A673 (cell line): ENCODE measurements around the gene MVP. TPM values are rescaled to one million over a fixed set of nuclear protein-coding genes. Genes with fewer than 3 reads are reported as not detected.

Source experiments
- BruUV-seq: library from RNA; stranded (reverse); fragments of 400-500 nt; replicated peaks from 2 replicates; lab custom pipeline; 2021; lab: Mats Ljungman, UMichigan
- CTCF ChIA-PET: fragments of 300-600 bp; sonication (Branson Sonifier 250); formaldehyde crosslinking; loops from one replicate; lab custom pipeline; 2022; ENCODE audit warnings: antibody characterized with exemption; lab: Charles Lee
- POLR2A ChIA-PET: fragments of 300-600 bp; sonication (Branson Sonifier 250); formaldehyde crosslinking; loops from one replicate; lab custom pipeline; 2022; ENCODE audit warnings: antibody characterized with exemption; ENCODE audit not compliant: low non-redundant PET; lab: Charles Lee
- DNase-seq: peaks from one replicate; pipeline ENCODE4 v3.0.0-alpha.2; 2015; ENCODE audit warnings: low spot score
- H3K27ac ChIP-seq: fragments of 200-600 bp; sonication (generic); 2 replicates; pipeline ENCODE4 v1.5.1; 2016; ENCODE audit warnings: mixed run types, low read depth, mild to moderate bottlenecking, mixed read lengths, antibody characterized with exemption, low read length; ENCODE audit not compliant: poor library complexity, severe bottlenecking
- H3K27me3 ChIP-seq: fragments of 200-600 bp; sonication (generic); replicated peaks from 2 replicates; pipeline ENCODE4 v1.6.1; 2017; ENCODE audit warnings: mixed run types, low read depth, mild to moderate bottlenecking, mixed read lengths, antibody characterized with exemption, low read length; ENCODE audit not compliant: insufficient read depth, poor library complexity
- H3K36me3 ChIP-seq: fragments of 200-600 bp; sonication (generic); 2 replicates; pipeline ENCODE4 v1.6.1; 2016; ENCODE audit warnings: mixed run types, mild to moderate bottlenecking, mixed read lengths, antibody characterized with exemption, low read length; ENCODE audit not compliant: insufficient read depth, poor library complexity, severe bottlenecking
- H3K4me1 ChIP-seq: fragments of 200-600 bp; sonication (generic); 2 replicates; pipeline ENCODE4 v1.6.1; 2017; ENCODE audit warnings: mixed run types, mild to moderate bottlenecking, mixed read lengths, antibody characterized with exemption, low read length; ENCODE audit not compliant: insufficient read depth, poor library complexity, severe bottlenecking
- H3K4me3 ChIP-seq: fragments of 200-600 bp; sonication (generic); 2 replicates; pipeline ENCODE4 v1.5.1; 2016; ENCODE audit warnings: low read depth, mixed run types, mild to moderate bottlenecking, mixed read lengths, low read length; ENCODE audit not compliant: poor library complexity, severe bottlenecking
- H3K9me3 ChIP-seq: fragments of 200-600 bp; sonication (generic); 2 replicates; pipeline ENCODE4 v1.6.1; 2016; ENCODE audit warnings: mixed run types, low read depth, mild to moderate bottlenecking, mixed read lengths, antibody characterized with exemption, low read length; ENCODE audit not compliant: poor library complexity, severe bottlenecking
- CTCF ChIP-seq: fragments of 300-800, 200-600 bp; sonication (generic); conservative IDR thresholded peaks from 2 replicates; pipeline ENCODE4 v1.5.1; 2017; ENCODE audit warnings: low read depth, mild to moderate bottlenecking, antibody characterized with exemption, low read length, moderate library complexity, mixed read lengths
- EZH2 ChIP-seq: fragments of 200-600 bp; sonication (generic); IDR thresholded peaks from 2 replicates; pipeline ENCODE4 v1.6.1; 2017; ENCODE audit warnings: borderline replicate concordance, low read depth, mild to moderate bottlenecking, mixed read lengths, antibody characterized with exemption, low read length; ENCODE audit not compliant: poor library complexity, severe bottlenecking
- intact Hi-C: fragments of 100-400 bp; cut with micrococcal nuclease; formaldehyde crosslinking; loops from one replicate; pipeline ENCODE4 v1.10.0; 2022; ENCODE audit not compliant: unreplicated experiment
- total RNA-seq: library from RNA; stranded (reverse); gene quantifications from 2 replicates; pipeline ENCODE4 v1.2.3, GENCODE V29; 2021

MVP gene
- total RNA-seq, 1 experiment from 2014 or later = 5.6 TPM

GRCh38 chr16:29857133-29857760, 37.0 kb downstream of the MVP start:
- H3K4me1 ChIP-seq = peaks cover 4% of the 10 kb centered on the region
- H3K27ac ChIP-seq = no peak overlapping the region
- H3K36me3 ChIP-seq = peaks cover 12% of the 10 kb centered on the region
- DNase-seq = no peak
- POLR2A ChIA-PET = no interaction called here
- H3K27me3 ChIP-seq = no peaks in the 10 kb centered on the region
- no peak overlapping the region for H3K4me3 ChIP-seq
- CTCF ChIA-PET = interaction anchor here (0.6 kb wide), 1 partner anchor 154 kb away, joined by 7 read pairs; no protein-coding TSS in a partner anchor
- no peaks in the 10 kb centered on the region for H3K9me3 ChIP-seq
- intact Hi-C loops = no loop called here
- BruUV-seq = no TSS peak
- TF ChIP-seq CTCF = no peak
- no peak for TF ChIP-seq EZH2

GRCh38 chr16:29858149-29858849, 38.0 kb downstream of the MVP start:
- DNase-seq = no peak
- intact Hi-C loops = no loop called here
- CTCF ChIA-PET = no interaction called here
- no peaks in the 10 kb centered on the region for H3K27me3 ChIP-seq
- no peaks in the 10 kb centered on the region for H3K4me1 ChIP-seq
- TF ChIP-seq CTCF (no peak), EZH2 (no peak)
- H3K36me3 ChIP-seq = peaks cover 12% of the 10 kb centered on the region
- H3K4me3 ChIP-seq = no peak overlapping the region
- BruUV-seq = no TSS peak
- no peak overlapping the region for H3K27ac ChIP-seq
- POLR2A ChIA-PET = no interaction called here
- no peaks in the 10 kb centered on the region for H3K9me3 ChIP-seq

GRCh38 chr16:29858974-29859373, 38.7 kb downstream of the MVP start:
- H3K27me3 ChIP-seq = no peaks in the 10 kb centered on the region
- H3K36me3 ChIP-seq = peaks cover 12% of the 10 kb centered on the region
- H3K4me3 ChIP-seq = no peak overlapping the region
- intact Hi-C loops = no loop called here
- peaks cover 4% of the 10 kb centered on the region for H3K4me1 ChIP-seq
- ChIA-PET POLR2A (no interaction called here), CTCF (no interaction called here)
- H3K27ac ChIP-seq = no peak overlapping the region
- no peak for DNase-seq
- no peak for TF ChIP-seq CTCF
- TF ChIP-seq EZH2 = no peak
- no peaks in the 10 kb centered on the region for H3K9me3 ChIP-seq
- BruUV-seq = no TSS peak
